IMR-90 (cell line): ENCODE data around the gene PTS. TPM values are rescaled to one million over a fixed set of nuclear protein-coding genes. Genes with fewer than 3 reads are reported as not detected.

Experiments used
- ATAC-seq: fragments of 200-7000 bp; cut with Tn5 transposase; 2 replicates; pipeline ENCODE4 v1.9.1; 2020; ENCODE audit warnings: low read depth, mild to moderate bottlenecking, moderate library complexity
- BruUV-seq: library from RNA; stranded (reverse); fragments of 400-500 nt; replicated peaks from 2 replicates; lab custom pipeline; 2021; lab: Mats Ljungman, UMichigan
- CTCF ChIA-PET: fragments of 300-600 bp; formaldehyde crosslinking; extraction: SDS; loops from one replicate; lab custom pipeline; 2021; ENCODE audit warnings: antibody characterized with exemption; lab: Yijun Ruan, JAX
- POLR2A ChIA-PET: fragments of 300-600 bp; sonication (Branson Sonifier 250); formaldehyde crosslinking; loops from one replicate; lab custom pipeline; 2022; ENCODE audit warnings: antibody characterized with exemption; ENCODE audit not compliant: unreplicated experiment; lab: Charles Lee
- DNase-seq: peaks from one replicate; pipeline ENCODE4 v3.0.0; 2013
- H2AFZ ChIP-seq: replicated peaks from 2 replicates; pipeline ENCODE3; 2013; ENCODE audit warnings: low read length, mild to moderate bottlenecking; ENCODE audit not compliant: poor library complexity
- H2AK5ac ChIP-seq: 2 replicates; pipeline ENCODE4 v1.6.1; 2013; ENCODE audit warnings: low read depth, low read length, inconsistent platforms
- H2AK9ac ChIP-seq: replicated peaks from 2 replicates; pipeline ENCODE3; 2013; ENCODE audit warnings: mild to moderate bottlenecking, low read depth, low read length, moderate library complexity; ENCODE audit not compliant: poor library complexity
- H2BK120ac ChIP-seq: 2 replicates; pipeline ENCODE4 v1.6.1; 2013; ENCODE audit warnings: low read depth, low read length, inconsistent platforms
- H2BK15ac ChIP-seq: 3 replicates; pipeline ENCODE4 v1.6.1; 2013; ENCODE audit warnings: low read depth, low read length, inconsistent platforms
- H2BK20ac ChIP-seq: 2 replicates; pipeline ENCODE4 v1.6.1; 2013; ENCODE audit warnings: low read depth, mild to moderate bottlenecking, inconsistent platforms, low read length, moderate library complexity
- H2BK5ac ChIP-seq: 2 replicates; pipeline ENCODE4 v1.6.1; 2013; ENCODE audit warnings: mild to moderate bottlenecking, low read depth, low read length, inconsistent platforms; ENCODE audit not compliant: poor library complexity, severe bottlenecking
- H3K14ac ChIP-seq: replicated peaks from 2 replicates; pipeline ENCODE4 v1.6.1; 2013; ENCODE audit warnings: low read depth, low read length, inconsistent platforms
- H3K18ac ChIP-seq: 2 replicates; pipeline ENCODE4 v1.6.1; 2013; ENCODE audit warnings: low read depth, low read length, control low read depth
- H3K23ac ChIP-seq: 2 replicates; pipeline ENCODE4 v1.6.1; 2013; ENCODE audit warnings: low read depth, low read length, inconsistent platforms
- H3K27ac ChIP-seq: 2 replicates; pipeline ENCODE4 v1.5.1; 2013; ENCODE audit warnings: mild to moderate bottlenecking, control low read depth, low read length; ENCODE audit not compliant: insufficient read depth
- H3K27me3 ChIP-seq: 2 replicates; pipeline ENCODE4 v1.6.1; 2013; ENCODE audit warnings: low read length; ENCODE audit not compliant: control insufficient read depth, insufficient read depth
- H3K36me3 ChIP-seq: 2 replicates; pipeline ENCODE4 v1.6.1; 2013; ENCODE audit warnings: low read length, mixed read lengths; ENCODE audit not compliant: control insufficient read depth, insufficient read depth
- H3K4ac ChIP-seq: 2 replicates; pipeline ENCODE4 v1.6.1; 2013; ENCODE audit warnings: low read depth, low read length, inconsistent platforms
- H3K4me1 ChIP-seq: 2 replicates; pipeline ENCODE4 v1.6.1; 2013; ENCODE audit warnings: low read length, mixed read lengths; ENCODE audit not compliant: control insufficient read depth, insufficient read depth
- H3K4me2 ChIP-seq: 2 replicates; pipeline ENCODE4 v1.6.1; 2013; ENCODE audit warnings: low read depth, mild to moderate bottlenecking, control low read depth, low read length, moderate library complexity
- H3K4me3 ChIP-seq: 2 replicates; pipeline ENCODE4 v1.5.1; 2013; ENCODE audit warnings: low read depth, mild to moderate bottlenecking, control low read depth, low read length, moderate library complexity; ENCODE audit not compliant: insufficient read depth
- H3K56ac ChIP-seq: 2 replicates; pipeline ENCODE4 v1.6.1; 2013; ENCODE audit warnings: low read length, inconsistent platforms; ENCODE audit not compliant: insufficient read depth; ENCODE audit errors: extremely low read depth
- H3K79me1 ChIP-seq, 2 experiments: 2 replicates each; pipeline ENCODE4 v1.6.1; 2013; ENCODE audit warnings: low read length in 2 of 2, inconsistent platforms in 1 of 2, low read depth in 1 of 2
- H3K9ac ChIP-seq: 2 replicates; pipeline ENCODE4 v1.6.1; 2013; ENCODE audit warnings: low read depth, low read length, control low read depth
- H3K9me1 ChIP-seq: 2 replicates; pipeline ENCODE4 v1.6.1; 2013; ENCODE audit warnings: low read length, inconsistent platforms; ENCODE audit not compliant: insufficient read depth
- H3K9me3 ChIP-seq: 2 replicates; pipeline ENCODE4 v1.6.1; 2013; ENCODE audit warnings: low read length; ENCODE audit not compliant: control insufficient read depth, insufficient read depth
- H4K20me1 ChIP-seq: 2 replicates; pipeline ENCODE4 v1.6.1; 2013; ENCODE audit warnings: low read length, inconsistent platforms; ENCODE audit not compliant: insufficient read depth
- H4K5ac ChIP-seq: 2 replicates; pipeline ENCODE4 v1.6.1; 2013; ENCODE audit warnings: mild to moderate bottlenecking, low read depth, low read length, control low read depth
- H4K8ac ChIP-seq, 2 experiments: 2 replicates each; pipeline ENCODE4 v1.6.1; 2013; ENCODE audit warnings: low read depth in 2 of 2, low read length in 2 of 2, control low read depth in 1 of 2, inconsistent platforms in 1 of 2
- H4K91ac ChIP-seq: 2 replicates; pipeline ENCODE4 v1.6.1; 2013; ENCODE audit warnings: low read depth, low read length, inconsistent platforms; ENCODE audit not compliant: insufficient read depth
- CEBPB ChIP-seq: IDR thresholded peaks from 2 replicates; pipeline ENCODE4 v1.6.1; 2012; ENCODE audit warnings: low read depth, low read length, improper control_type of control experiment
- FOS ChIP-seq: fragments of 150-350 bp; IDR thresholded peaks from 2 replicates; pipeline ENCODE4 v1.6.1; 2016; ENCODE audit warnings: low read depth, low read length
- MAZ ChIP-seq: IDR thresholded peaks from 2 replicates; pipeline ENCODE4 v1.6.1; 2012; ENCODE audit warnings: low read depth, mild to moderate bottlenecking, low read length, improper control_type of control experiment, moderate library complexity, borderline replicate concordance
- NFE2L2 ChIP-seq: fragments of 150-350 bp; IDR thresholded peaks from 2 replicates; pipeline ENCODE4 v1.6.1; 2016; ENCODE audit warnings: low read depth, mild to moderate bottlenecking, low read length
- POLR2A ChIP-seq: IDR thresholded peaks from 2 replicates; pipeline ENCODE4 v1.6.1; 2012; ENCODE audit warnings: mild to moderate bottlenecking, low read depth, low read length
- RCOR1 ChIP-seq: IDR thresholded peaks from 2 replicates; pipeline ENCODE4 v1.6.1; 2012; ENCODE audit warnings: mild to moderate bottlenecking, low read length, improper control_type of control experiment; ENCODE audit not compliant: insufficient replicate concordance
- RFX5 ChIP-seq: IDR thresholded peaks from 2 replicates; pipeline ENCODE4 v1.8.0; 2012; ENCODE audit warnings: low read depth, mild to moderate bottlenecking, low read length, moderate library complexity
- WGBS, 2 experiments: methylation state at CpG; one replicate each; pipeline versions ENCODE4 v1.1.5 to v1.1.7; 2013; ENCODE audit warnings: missing lambda C conversion rate in 2 of 2; ENCODE audit not compliant: insufficient read length in 1 of 2; ENCODE audit errors: extremely low coverage in 2 of 2; 5-methylcytosine and 5-hydroxymethylcytosine counted together
- dilution Hi-C: fragments of 300-500 bp; cut with HindIII; formaldehyde crosslinking; loops from one replicate; pipeline ENCODE4 v1.14.3; 2018; ENCODE audit warnings: low sequenced_read_pairs; ENCODE audit not compliant: unreplicated experiment
- in situ Hi-C: fragments of 300-500 bp; cut with MboI; formaldehyde crosslinking; loops from 3 replicates; pipeline ENCODE4 v1.14.3; 2019; ENCODE audit warnings: low sequenced_read_pairs, inconsistent platforms, mixed read lengths
- intact Hi-C: fragments of 100-400 bp; cut with micrococcal nuclease; formaldehyde crosslinking; loops from 2 replicates; pipeline ENCODE4 v1.10.0; 2022
- polyA plus RNA-seq, 3 experiments: library from polyadenylated mRNA; depleted of rRNA; stranded (reverse); fragments of >200 nt; gene quantifications; 2 replicates each; pipeline ENCODE4 v1.2.3, GENCODE V29; 2012; ENCODE audit warnings: low replicate concordance in 1 of 3
- total RNA-seq: library from RNA; depleted of rRNA; stranded (reverse); fragments of >200 nt; gene quantifications from 2 replicates; pipeline ENCODE4 v1.2.3, GENCODE V29; 2012
- TF ChIP-seq, protein P1 (sequence below): conservative IDR thresholded peaks from 2 replicates; pipeline ENCODE4 v1.5.1; 2012; ENCODE audit warnings: mild to moderate bottlenecking, low read depth, low read length, improper control_type of control experiment

Gene PTS
- total and polyA plus RNA-seq, 2 of the 4 experiments (the other 2 are of a cell fraction): 21.0 to 51.8 TPM

- ChIA-PET POLR2A (no interaction called here), CTCF (interaction anchor here (1.9 kb wide), 1 partner anchor 57 kb away, joined by 16 read pairs; no protein-coding TSS in a partner anchor)
- dilution Hi-C loops: no loop called here
- TF ChIP-seq POLR2A (no peak), RCOR1 (no peak), CEBPB (no peak), NFE2L2 (no peak), RFX5 (no peak), FOS (no peak), MAZ (no peak)
- TF ChIP-seq, protein P1, sequence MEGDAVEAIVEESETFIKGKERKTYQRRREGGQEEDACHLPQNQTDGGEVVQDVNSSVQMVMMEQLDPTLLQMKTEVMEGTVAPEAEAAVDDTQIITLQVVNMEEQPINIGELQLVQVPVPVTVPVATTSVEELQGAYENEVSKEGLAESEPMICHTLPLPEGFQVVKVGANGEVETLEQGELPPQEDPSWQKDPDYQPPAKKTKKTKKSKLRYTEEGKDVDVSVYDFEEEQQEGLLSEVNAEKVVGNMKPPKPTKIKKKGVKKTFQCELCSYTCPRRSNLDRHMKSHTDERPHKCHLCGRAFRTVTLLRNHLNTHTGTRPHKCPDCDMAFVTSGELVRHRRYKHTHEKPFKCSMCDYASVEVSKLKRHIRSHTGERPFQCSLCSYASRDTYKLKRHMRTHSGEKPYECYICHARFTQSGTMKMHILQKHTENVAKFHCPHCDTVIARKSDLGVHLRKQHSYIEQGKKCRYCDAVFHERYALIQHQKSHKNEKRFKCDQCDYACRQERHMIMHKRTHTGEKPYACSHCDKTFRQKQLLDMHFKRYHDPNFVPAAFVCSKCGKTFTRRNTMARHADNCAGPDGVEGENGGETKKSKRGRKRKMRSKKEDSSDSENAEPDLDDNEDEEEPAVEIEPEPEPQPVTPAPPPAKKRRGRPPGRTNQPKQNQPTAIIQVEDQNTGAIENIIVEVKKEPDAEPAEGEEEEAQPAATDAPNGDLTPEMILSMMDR: no peak
- Histone ChIP-seq H3K36me3 (no peaks in the 10 kb centered on the region), H3K23ac (no peak overlapping the region), H3K4me2 (no peak overlapping the region), H4K8ac (no peak overlapping the region), H4K5ac (no peak overlapping the region), H2BK120ac (no peak overlapping the region; the same call in 1 of the 2 replicates), H4K20me1 (no peaks in the 10 kb centered on the region), H3K4me1 (peaks cover 11% of the 10 kb centered on the region), H3K14ac (no peak overlapping the region), H4K91ac (no peak overlapping the region), H3K79me1 (peaks cover 18 to 27% of the 10 kb centered on the region in 2 experiments), H2BK15ac (no peak overlapping the region), H3K4ac (no peak overlapping the region), H2BK20ac (no peak overlapping the region), H3K9me1 (no peaks in the 10 kb centered on the region), H3K18ac (no peak overlapping the region), H2AK5ac (no peak overlapping the region), H3K9me3 (no peaks in the 10 kb centered on the region), H2BK5ac (no peak overlapping the region), H3K27me3 (no peaks in the 10 kb centered on the region), H2AK9ac (no peak overlapping the region), H3K27ac (no peak overlapping the region), H3K56ac (no peak overlapping the region), H2AFZ (no peak overlapping the region), H3K4me3 (no peak overlapping the region), H3K9ac (no peak overlapping the region)
- DNase-seq (no peak), ATAC-seq (no peak)
- in situ Hi-C loops: loop anchor here (5.0 to 25.0 kb wide), 4 partner anchors 58 to 1313 kb away; no protein-coding TSS in a partner anchor
- WGBS, 2 experiments: no CpG with 5 or more reads among the region's 5 CpGs
- BruUV-seq: no TSS peak
- intact Hi-C loops: loop anchor here (1.0 to 10.0 kb wide), 4 partner anchors 143 to 1065 kb away; partner anchors contain the start of genes ALG9, CFAP68 and FDXACB1
These were observed 2.3 kb upstream of the PTS start for GRCh38 chr11:112223754-112224532.
